SJSA1 (cell line): Measurements from ENCODE around the gene GLYATL1. TPM values are rescaled to one million over a fixed set of nuclear protein-coding genes. Genes with fewer than 3 reads are reported as not detected.
A peak's percentile ranks its signal among the peaks of the same experiment; 100 is the strongest.

Source experiments
- DNase-seq, 2 experiments: peaks; one replicate each; pipeline ENCODE4 v3.0.0-alpha.2; 2015 to 2020; ENCODE audit warnings: low spot score in 2 of 2, low read depth in 1 of 2
- H3K27ac ChIP-seq: fragments of 250-450 bp; sonication (Bioruptor Pico); 2 replicates; pipeline ENCODE4 v1.5.1; 2020; ENCODE audit warnings: mild to moderate bottlenecking, moderate library complexity
- H3K27me3 ChIP-seq: fragments of 250-450 bp; sonication (Bioruptor Pico); replicated peaks from 2 replicates; pipeline ENCODE4 v1.5.1; 2020; ENCODE audit warnings: mild to moderate bottlenecking, moderate library complexity
- H3K36me3 ChIP-seq: fragments of 250-450 bp; sonication (Bioruptor Pico); 2 replicates; pipeline ENCODE4 v1.5.1; 2020; ENCODE audit warnings: mild to moderate bottlenecking
- H3K4me1 ChIP-seq: fragments of 250-450 bp; sonication (Bioruptor Pico); replicated peaks from 2 replicates; pipeline ENCODE4 v1.6.1; 2021; ENCODE audit warnings: mild to moderate bottlenecking
- H3K4me3 ChIP-seq: fragments of 250-450 bp; sonication (Bioruptor Pico); 2 replicates; pipeline ENCODE4 v1.5.1; 2020; ENCODE audit warnings: mild to moderate bottlenecking
- H3K9me3 ChIP-seq: fragments of 250-450 bp; sonication (Bioruptor Pico); replicated peaks from 2 replicates; pipeline ENCODE4 v1.5.1; 2020; ENCODE audit warnings: mild to moderate bottlenecking
- total RNA-seq: library from RNA; depleted of rRNA; stranded (reverse); fragments of >200 nt; shearing (Covaris generic); gene quantifications from 2 replicates; pipeline ENCODE4 v1.2.3, GENCODE V29; 2014; rRNA removed

The GLYATL1 gene, protein sequence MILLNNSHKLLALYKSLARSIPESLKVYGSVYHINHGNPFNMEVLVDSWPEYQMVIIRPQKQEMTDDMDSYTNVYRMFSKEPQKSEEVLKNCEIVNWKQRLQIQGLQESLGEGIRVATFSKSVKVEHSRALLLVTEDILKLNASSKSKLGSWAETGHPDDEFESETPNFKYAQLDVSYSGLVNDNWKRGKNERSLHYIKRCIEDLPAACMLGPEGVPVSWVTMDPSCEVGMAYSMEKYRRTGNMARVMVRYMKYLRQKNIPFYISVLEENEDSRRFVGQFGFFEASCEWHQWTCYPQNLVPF
- total RNA-seq = 0.09 and 0.39 TPM in 2 replicates

DNA sequence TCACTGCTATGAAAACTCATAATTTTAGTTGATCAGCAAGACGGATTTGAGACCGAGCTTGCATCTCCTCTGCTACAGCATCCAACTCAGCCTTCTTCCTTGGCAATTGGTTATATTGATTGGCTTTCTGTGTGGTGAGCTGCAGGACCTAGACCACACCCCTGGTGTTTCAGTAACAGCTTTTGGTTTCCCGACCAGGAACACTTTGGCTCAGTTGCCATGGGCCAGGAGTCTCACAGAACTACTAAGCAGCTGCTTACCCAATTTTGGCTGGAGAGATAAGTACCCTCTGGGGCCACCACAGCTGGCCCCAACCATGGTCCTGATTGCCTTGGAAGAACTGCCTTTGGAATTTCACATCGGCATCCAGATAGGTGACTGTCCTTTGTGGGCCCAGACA is at the start of gene GLYATL1:
GLYATL1 (plus strand) TSS at position 212 of the 400 bp plus-strand sequence. CDS start 7,600 bp downstream, outside the sequence.
- Histone ChIP-seq H3K36me3 (no peaks in the 10 kb centered on the region), H3K4me3 (no peak within 1 kb of the TSS), H3K9me3 (no peaks in the 10 kb centered on the region), H3K27me3 (no peaks in the 10 kb centered on the region; the same call in 1 of the 2 replicates), H3K4me1 (no peaks in the 10 kb centered on the region), H3K27ac (no peak within 1 kb of the TSS)
- no peak for DNase-seq

DNA sequence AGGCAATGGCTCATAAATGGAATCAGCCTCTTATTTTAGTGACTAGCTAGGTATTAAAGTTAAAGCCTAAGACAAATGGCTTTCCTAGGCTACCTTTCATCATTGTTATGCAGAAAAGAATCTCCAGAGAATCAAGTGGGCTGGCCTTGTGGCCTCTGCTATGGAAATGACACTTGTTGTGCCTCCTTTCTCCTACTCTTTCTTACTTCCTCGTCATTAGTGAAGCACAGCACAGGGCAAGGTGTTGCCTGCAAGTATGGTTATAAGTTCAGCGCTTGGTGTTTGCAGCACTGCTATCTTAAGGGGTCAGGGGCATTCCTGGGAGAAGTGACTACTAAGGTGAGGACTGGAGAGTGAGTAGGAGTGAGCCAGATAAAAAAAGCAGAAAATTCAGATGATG is 45.4 kb upstream of the GLYATL1 start:
- Histone ChIP-seq H3K4me1 (no peaks in the 10 kb centered on the region), H3K36me3 (peaks cover 3% of the 10 kb centered on the region; the same call in 1 of the 2 replicates), H3K4me3 (no peak overlapping the region), H3K27ac (no peak overlapping the region), H3K27me3 (no peaks in the 10 kb centered on the region), H3K9me3 (no peaks in the 10 kb centered on the region)
- DNase-seq = no peak

DNA sequence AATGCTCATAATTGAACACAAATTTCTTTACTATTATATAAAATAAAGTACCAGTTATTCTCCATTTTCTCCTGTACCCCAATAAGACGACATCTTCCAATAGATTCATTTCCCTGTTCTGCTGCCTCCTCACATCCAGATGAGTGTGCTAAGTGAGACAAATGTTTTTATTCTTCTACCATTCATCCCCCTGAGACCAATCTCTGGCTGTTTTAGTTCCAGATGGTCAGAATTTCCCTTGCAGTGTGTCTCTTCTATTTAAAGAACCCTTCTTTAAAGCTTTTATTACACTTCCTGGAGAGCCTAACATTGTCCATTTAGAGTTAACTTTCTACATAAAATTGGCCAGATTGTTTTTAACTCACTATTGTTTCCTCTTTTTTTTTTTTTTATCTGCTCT is 41.2 kb upstream of the GLYATL1 start:
- Histone ChIP-seq H3K27ac (no peak overlapping the region), H3K4me3 (no peak overlapping the region), H3K4me1 (no peaks in the 10 kb centered on the region), H3K36me3 (peaks cover 9% of the 10 kb centered on the region; the same call in 1 of the 2 replicates), H3K27me3 (no peaks in the 10 kb centered on the region), H3K9me3 (no peaks in the 10 kb centered on the region)
- DNase-seq = no peak

DNA sequence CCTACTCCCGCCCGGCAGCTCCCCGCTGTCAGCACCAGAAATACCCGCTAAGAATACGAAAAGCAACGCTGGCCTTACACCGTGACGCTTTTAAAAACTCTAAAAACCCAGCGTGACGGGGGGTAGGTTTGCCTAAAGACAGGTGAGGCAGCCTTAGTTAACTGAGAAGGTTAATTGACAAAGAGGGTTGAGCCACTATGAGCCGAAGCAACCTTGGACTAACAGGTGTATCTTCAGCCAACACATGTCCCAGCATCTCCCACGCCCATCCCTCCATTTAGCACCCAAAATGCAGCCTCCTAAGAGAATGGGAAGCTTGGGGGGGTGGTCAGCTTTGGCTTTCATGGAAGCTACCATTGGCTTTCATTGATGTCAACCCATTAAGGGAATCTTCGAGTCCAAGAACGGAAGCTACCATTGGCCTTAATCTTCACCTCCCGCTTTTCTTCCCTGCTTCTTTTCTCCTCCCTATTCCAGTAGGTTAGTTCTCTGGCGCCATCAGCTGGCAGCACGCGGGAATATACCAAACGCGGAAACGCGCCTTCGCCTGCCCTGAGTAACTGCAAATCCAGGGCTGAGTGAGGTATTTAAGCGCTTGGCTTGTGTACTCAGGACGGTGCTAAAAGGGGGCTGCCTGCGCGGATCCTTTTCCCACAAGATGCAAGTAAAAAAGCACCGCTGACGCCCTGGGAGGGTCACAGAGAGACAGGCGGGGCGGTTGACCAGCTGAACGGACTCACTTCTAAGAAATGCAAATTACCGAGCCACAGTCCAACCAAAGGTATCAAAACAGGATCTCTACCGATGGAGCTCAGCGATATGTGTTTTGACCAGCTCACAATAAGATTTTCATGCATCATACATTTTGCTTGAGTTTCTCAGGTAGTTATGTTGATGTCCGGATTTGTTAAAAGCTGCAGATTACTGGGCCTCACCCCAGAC is 38.5 kb upstream of the GLYATL1 start:
- no peak overlapping the region for H3K4me3 ChIP-seq
- DNase-seq = no peak

DNA sequence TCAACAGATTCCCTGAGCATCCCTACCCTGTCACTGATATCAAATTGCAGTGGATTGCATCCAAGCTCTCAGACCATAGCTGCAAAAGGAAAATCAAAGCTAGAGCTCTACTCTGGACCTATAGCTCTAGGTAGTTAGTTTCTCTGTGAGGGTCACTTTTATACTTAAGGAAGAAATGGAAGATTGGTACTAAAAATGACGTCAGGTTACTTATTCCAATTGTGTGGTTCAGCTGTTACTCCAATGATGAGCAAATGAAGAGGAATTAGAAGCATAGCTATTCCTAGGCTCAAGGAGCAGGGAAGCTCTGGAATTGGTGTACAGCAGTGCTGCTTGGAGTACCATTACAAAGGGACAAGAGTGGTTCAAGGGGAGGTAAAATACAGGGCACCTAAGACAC is 36.4 kb upstream of the GLYATL1 start:
- Histone ChIP-seq H3K4me1 (peaks cover 18% of the 10 kb centered on the region), H3K36me3 (peaks cover 9% of the 10 kb centered on the region; the same call in 1 of the 2 replicates), H3K4me3 (no peak overlapping the region), H3K27ac (no peak overlapping the region), H3K9me3 (no peaks in the 10 kb centered on the region), H3K27me3 (no peaks in the 10 kb centered on the region)
- no peak for DNase-seq

More for the DNA sequence above, 38.5 kb upstream of the GLYATL1 start:
- H3K36me3 ChIP-seq = peaks cover 9% of the 10 kb centered on the region; the same call in 1 of the 2 replicates
- H3K4me1 ChIP-seq = 0 out of 2 replicates have a peak, but pooled peaks cover 12% of the 10 kb centered on the region
- no peak overlapping the region for H3K27ac ChIP-seq
- H3K27me3 ChIP-seq = no peaks in the 10 kb centered on the region
- no peaks in the 10 kb centered on the region for H3K9me3 ChIP-seq

DNA sequence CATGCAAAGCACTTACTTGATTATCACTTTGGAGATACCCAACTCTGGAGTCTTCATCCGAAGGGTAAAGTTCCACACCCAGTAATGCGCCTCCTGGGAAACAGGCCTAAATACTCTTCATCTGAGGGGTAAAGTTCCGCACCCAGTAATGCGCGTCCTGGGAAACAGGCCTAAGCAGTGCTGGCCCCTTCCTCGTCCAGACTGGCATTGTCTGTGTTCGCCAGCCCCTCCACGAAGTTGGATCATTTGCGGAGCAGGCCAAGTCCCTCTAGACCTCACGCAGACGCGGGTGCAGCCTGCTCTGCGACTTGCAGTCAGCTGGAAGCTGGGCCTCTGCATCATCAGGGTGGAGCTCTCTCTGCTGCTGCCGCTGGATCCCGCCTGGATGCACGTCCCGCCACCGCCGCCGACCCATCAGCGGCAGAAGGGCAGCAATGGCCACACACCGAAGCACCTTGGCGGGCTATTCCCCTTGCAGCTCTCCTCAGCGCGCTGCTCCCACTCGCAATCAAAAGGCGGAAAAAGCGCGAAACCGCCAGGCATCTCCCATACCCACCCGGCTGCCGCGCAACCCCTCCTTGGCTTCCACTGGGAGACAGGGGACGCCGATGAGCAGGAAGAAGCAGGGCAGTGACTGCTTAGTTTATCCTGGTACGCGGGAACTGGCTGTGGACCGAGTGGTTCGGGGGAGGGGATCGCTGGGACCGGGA is 34.1 kb upstream of the GLYATL1 start:
- no peaks in the 10 kb centered on the region for H3K27me3 ChIP-seq
- DNase-seq = peak; percentile 73 to 81
- no peaks in the 10 kb centered on the region for H3K9me3 ChIP-seq
- peak overlapping the region; percentile 49 for H3K4me3 ChIP-seq
- peaks cover 18% of the 10 kb centered on the region for H3K4me1 ChIP-seq
- peak overlapping the region; percentile 39; the same call in 1 of the 2 replicates for H3K27ac ChIP-seq
- H3K36me3 ChIP-seq = peaks cover 7% of the 10 kb centered on the region; the same call in 1 of the 2 replicates

DNA sequence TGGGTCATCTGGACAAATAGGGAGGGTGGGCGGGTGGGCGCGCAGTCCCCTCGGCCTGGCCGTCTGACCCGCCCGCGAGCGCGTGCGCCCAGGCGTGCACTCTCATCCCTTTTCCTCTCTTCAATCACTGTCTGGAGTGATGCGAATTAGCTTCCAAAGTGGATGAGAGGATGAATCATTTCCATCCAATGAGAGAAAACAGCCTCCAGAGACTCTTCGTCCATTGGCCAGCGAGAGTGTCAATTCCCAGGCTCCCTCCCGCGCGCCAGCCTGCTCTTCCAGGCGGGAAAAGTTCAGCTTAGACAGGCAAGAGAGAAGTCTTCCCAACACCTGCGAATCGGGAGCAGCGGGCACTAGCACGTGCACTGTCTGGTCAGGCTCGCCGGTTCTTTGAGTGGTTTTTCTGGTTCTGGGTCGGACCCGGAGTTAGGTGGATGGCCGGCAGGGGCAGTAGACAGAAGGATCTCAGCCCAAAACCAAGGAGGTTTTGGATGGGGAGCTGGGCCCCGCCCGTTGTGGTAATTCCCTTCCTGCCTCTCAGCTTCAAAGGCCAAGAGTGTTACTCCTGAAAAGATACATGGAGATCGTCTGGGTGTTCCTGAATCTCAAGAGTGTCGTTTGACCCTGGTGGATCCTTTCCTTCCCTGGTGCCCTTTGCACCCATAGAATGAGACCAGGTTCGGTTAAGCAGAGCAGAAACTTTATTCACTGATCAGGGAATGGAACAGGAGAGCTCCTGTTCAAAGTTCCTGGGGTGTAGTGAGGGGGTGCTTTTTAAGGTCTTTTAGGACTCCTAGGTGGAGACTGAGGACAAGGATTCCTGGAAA is 33.4 kb upstream of the GLYATL1 start:
- H3K4me3 ChIP-seq = peak overlapping the region; percentile 49
- peak; percentile 84 to 87 for DNase-seq
- H3K27ac ChIP-seq = no peak overlapping the region
- H3K9me3 ChIP-seq = no peaks in the 10 kb centered on the region
- H3K4me1 ChIP-seq = peaks cover 18% of the 10 kb centered on the region
- peaks cover 7% of the 10 kb centered on the region; the same call in 1 of the 2 replicates for H3K36me3 ChIP-seq
- H3K27me3 ChIP-seq = no peaks in the 10 kb centered on the region

DNA sequence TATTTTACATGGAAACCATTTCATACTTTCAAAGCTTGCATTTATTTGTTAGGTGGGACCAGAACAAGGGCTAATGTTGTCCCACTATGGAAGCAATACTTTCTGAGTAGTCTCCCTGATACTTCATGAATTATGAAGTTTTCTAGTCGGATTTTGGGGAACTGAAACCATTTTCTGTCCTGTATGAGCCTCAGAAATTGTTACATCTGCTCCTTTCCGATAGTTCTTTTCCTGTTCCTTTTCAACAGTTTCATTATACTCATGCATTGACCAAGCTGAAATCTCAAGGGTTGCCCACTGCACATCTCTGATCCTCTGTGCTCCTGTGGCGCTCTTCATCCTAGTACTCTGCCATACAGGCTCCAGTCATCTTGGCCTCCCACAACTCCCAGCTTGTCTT is 31.5 kb upstream of the GLYATL1 start:
- no peak overlapping the region for H3K4me3 ChIP-seq
- H3K9me3 ChIP-seq = no peaks in the 10 kb centered on the region
- H3K27ac ChIP-seq = no peak overlapping the region
- peaks cover 2% of the 10 kb centered on the region; the same call in 1 of the 2 replicates for H3K36me3 ChIP-seq
- no peaks in the 10 kb centered on the region for H3K27me3 ChIP-seq
- DNase-seq = no peak
- peaks cover 18% of the 10 kb centered on the region for H3K4me1 ChIP-seq

DNA sequence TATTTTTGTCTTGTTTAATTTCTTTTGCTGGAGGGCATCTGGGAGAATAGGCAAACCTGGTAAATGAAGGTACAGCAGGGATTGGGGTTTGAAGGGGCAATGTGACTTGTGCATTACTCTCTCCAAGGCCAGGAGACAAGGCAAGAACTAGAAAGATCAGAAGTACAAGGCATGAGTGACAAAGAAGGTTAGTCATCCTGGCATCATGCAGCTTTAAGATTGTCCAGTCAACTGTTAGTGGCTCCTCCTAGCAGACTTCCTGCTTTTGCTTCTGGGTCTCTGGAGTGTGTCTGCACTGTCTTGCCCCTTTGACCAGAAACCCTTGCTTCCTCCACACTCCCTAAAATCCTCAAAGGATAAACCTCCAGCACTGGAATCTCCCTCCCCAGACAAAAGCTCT is 27.2 kb upstream of the GLYATL1 start:
- Histone ChIP-seq H3K4me1 (no peaks in the 10 kb centered on the region), H3K36me3 (no peaks in the 10 kb centered on the region)
- no peak for DNase-seq

DNA sequence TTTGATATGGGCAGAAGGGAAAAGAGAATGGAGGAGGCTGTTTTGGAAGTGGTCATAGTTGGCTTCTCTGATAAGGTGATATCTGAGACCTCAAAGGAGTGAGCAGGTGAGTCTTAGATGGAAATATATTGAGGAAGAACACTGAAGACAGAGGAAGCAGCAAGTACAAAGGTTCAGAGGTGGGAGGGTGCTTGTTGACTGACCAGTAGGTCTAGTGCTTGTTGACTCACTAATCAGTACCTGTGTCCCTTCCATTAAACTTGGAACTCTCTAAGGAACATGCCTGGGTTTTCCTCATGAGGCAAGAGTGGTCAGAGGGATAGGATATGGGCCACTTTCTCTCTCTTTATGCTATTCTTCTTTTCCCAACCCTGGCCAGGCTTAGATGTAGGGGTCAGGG is 25.6 kb upstream of the GLYATL1 start:
- no peak overlapping the region for H3K27ac ChIP-seq
- H3K27me3 ChIP-seq = no peaks in the 10 kb centered on the region
- H3K4me3 ChIP-seq = no peak overlapping the region
- H3K4me1 ChIP-seq = no peaks in the 10 kb centered on the region
- H3K36me3 ChIP-seq = no peaks in the 10 kb centered on the region
- DNase-seq = no peak
- peaks cover 6% of the 10 kb centered on the region; the same call in 1 of the 2 replicates for H3K9me3 ChIP-seq

More for the DNA sequence above, 27.2 kb upstream of the GLYATL1 start:
- H3K9me3 ChIP-seq = no peaks in the 10 kb centered on the region; the same call in 1 of the 2 replicates
- no peaks in the 10 kb centered on the region for H3K27me3 ChIP-seq
- H3K27ac ChIP-seq = no peak overlapping the region
- H3K4me3 ChIP-seq = no peak overlapping the region

DNA sequence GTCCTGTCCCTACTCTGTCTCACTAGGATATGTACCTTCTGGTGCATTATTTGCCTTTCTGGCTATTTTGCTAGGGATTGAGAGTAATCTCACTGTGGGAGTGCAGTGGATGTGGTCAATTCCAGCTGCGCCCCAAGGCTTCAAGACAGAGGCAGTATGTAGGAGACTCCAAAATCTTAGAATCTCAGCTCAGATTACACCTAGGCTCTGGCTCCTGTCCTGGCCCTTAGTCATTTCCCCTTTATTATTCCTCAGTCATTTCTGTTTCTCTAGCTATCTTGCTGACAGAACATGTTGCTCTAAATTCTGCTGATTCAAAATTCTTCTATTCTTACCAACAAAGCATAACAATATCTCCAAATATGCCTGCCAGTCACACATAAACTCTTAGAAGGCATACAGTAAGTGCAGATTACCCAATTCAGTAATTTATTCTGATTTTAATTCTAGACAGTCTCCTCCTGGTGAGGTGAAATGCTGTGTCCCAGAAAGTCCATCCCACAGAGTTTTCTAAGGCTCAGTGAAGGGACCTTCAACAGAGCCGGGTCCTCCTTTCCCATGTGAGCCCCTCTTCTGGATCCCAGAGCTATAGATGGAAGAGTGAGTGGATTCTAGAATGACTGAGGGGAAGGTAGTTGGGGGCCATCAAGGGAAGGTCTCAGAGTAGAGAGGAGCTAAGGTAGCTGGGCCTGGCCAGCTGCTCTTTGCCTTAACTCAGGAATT is 24.3 kb upstream of the GLYATL1 start:
- H3K4me3 ChIP-seq = no peak overlapping the region
- peaks cover 6% of the 10 kb centered on the region; the same call in 1 of the 2 replicates for H3K9me3 ChIP-seq
- H3K27me3 ChIP-seq = no peaks in the 10 kb centered on the region
- peaks cover 10% of the 10 kb centered on the region for H3K4me1 ChIP-seq
- no peak for DNase-seq
- no peaks in the 10 kb centered on the region for H3K36me3 ChIP-seq
- H3K27ac ChIP-seq = no peak overlapping the region

DNA sequence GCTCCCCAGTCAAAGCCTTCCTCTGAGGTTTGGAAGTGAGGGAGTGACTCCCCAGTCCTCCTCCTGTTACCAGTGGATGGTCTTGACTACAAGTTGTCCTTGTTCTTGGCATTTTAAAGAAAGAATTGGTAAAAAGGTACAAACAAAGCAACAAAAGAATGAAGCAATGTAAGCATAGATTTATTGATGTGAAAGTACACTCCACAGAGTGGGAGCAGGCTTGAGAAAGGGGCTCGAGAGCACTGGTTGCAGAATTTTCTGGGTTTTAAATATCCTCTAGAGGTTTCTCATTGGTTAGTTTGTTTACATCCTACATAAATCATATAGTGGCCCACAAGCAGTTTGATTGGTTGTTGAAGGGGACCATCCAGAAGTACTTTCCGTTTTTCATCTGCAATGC is 22.7 kb upstream of the GLYATL1 start:
- Histone ChIP-seq H3K4me3 (no peak overlapping the region), H3K4me1 (peaks cover 12% of the 10 kb centered on the region), H3K9me3 (peaks cover 6% of the 10 kb centered on the region; the same call in 1 of the 2 replicates), H3K27ac (no peak overlapping the region), H3K36me3 (no peaks in the 10 kb centered on the region), H3K27me3 (no peaks in the 10 kb centered on the region)
- no peak for DNase-seq
